ENCODE data around the gene PTPRT.

The PTPRT gene

GRCh38 chr20:42649748-42650147 lies 540.0 kb downstream of the PTPRT start:
- ChIA-PET POLR2A (no interaction called here), CTCF (no interaction called here)
- TF ChIP-seq FOXK2 (IDR thresholded peaks at IDR 0.05) (no peak), BHLHE40 (IDR thresholded peaks at IDR 0.05; ENCODE audit: borderline replicate concordance) (no peak), L3MBTL2 (conservative IDR thresholded peaks at IDR 0.05) (no peak), SP1 (IDR thresholded peaks at IDR 0.05) (no peak), ELF4 (IDR thresholded peaks at IDR 0.05) (no peak), NFRKB (IDR thresholded peaks at IDR 0.05) (no peak), SUZ12 (IDR thresholded peaks at IDR 0.05) (no peak), TARDBP (IDR thresholded peaks at IDR 0.05) (no peak), LEF1 (IDR thresholded peaks at IDR 0.05; ENCODE audit: borderline replicate concordance) (no peak), PKNOX1 (IDR thresholded peaks at IDR 0.05) (no peak), HDGF (IDR thresholded peaks at IDR 0.05; ENCODE audit: borderline replicate concordance) (no peak), FOXA1 (IDR thresholded peaks at IDR 0.05) (no peak), FOXM1 (IDR thresholded peaks at IDR 0.05; ENCODE audit: borderline replicate concordance) (no peak), ZNF384 (IDR thresholded peaks at IDR 0.05) (no peak), ARNT (IDR thresholded peaks at IDR 0.05) (no peak), CTBP1 (IDR thresholded peaks at IDR 0.05; ENCODE audit: borderline replicate concordance) (no peak)
- no peak for DNase-seq (ENCODE audit: extremely low spot score)

- TF ChIP-seq TARDBP (IDR thresholded peaks at IDR 0.05) = no peak
- no peak for TF ChIP-seq PKNOX1 (IDR thresholded peaks at IDR 0.05)
- no peak for TF ChIP-seq FOXK2 (IDR thresholded peaks at IDR 0.05)
- TF ChIP-seq HDGF (IDR thresholded peaks at IDR 0.05; ENCODE audit: borderline replicate concordance) = no peak
- no peak for TF ChIP-seq BHLHE40 (IDR thresholded peaks at IDR 0.05; ENCODE audit: borderline replicate concordance)
- no peak for TF ChIP-seq SP1 (IDR thresholded peaks at IDR 0.05)
- TF ChIP-seq ELF4 (IDR thresholded peaks at IDR 0.05) = no peak
- TF ChIP-seq NFRKB (IDR thresholded peaks at IDR 0.05) = no peak
- no peak for TF ChIP-seq LEF1 (IDR thresholded peaks at IDR 0.05; ENCODE audit: borderline replicate concordance)
- no peak for TF ChIP-seq FOXM1 (IDR thresholded peaks at IDR 0.05; ENCODE audit: borderline replicate concordance)
- TF ChIP-seq L3MBTL2 (conservative IDR thresholded peaks at IDR 0.05) = no peak
- no peak for TF ChIP-seq FOXA1 (IDR thresholded peaks at IDR 0.05)
- TF ChIP-seq SUZ12 (IDR thresholded peaks at IDR 0.05) = no peak
- TF ChIP-seq ZNF384 (IDR thresholded peaks at IDR 0.05) = no peak
- TF ChIP-seq CTBP1 (IDR thresholded peaks at IDR 0.05; ENCODE audit: borderline replicate concordance) = no peak
- TF ChIP-seq ARNT (IDR thresholded peaks at IDR 0.05) = no peak
- no peak for DNase-seq (ENCODE audit: extremely low spot score)
- CTCF ChIA-PET = no interaction called here
- POLR2A ChIA-PET = no interaction called here
These were observed 543.5 kb downstream of the PTPRT start for GRCh38 chr20:42646250-42646649.

GRCh38 chr20:42641886-42642285 lies 547.8 kb downstream of the PTPRT start:
- no peak for TF ChIP-seq BHLHE40 (IDR thresholded peaks at IDR 0.05; ENCODE audit: borderline replicate concordance)
- TF ChIP-seq LEF1 (IDR thresholded peaks at IDR 0.05; ENCODE audit: borderline replicate concordance) = no peak
- no peak for TF ChIP-seq SUZ12 (IDR thresholded peaks at IDR 0.05)
- TF ChIP-seq ZNF384 (IDR thresholded peaks at IDR 0.05) = no peak
- no peak for TF ChIP-seq PKNOX1 (IDR thresholded peaks at IDR 0.05)
- no peak for TF ChIP-seq CTBP1 (IDR thresholded peaks at IDR 0.05; ENCODE audit: borderline replicate concordance)
- no peak for TF ChIP-seq HDGF (IDR thresholded peaks at IDR 0.05; ENCODE audit: borderline replicate concordance)
- TF ChIP-seq ARNT (IDR thresholded peaks at IDR 0.05) = no peak
- no peak for TF ChIP-seq FOXA1 (IDR thresholded peaks at IDR 0.05)
- no peak for TF ChIP-seq NFRKB (IDR thresholded peaks at IDR 0.05)
- no peak for TF ChIP-seq FOXK2 (IDR thresholded peaks at IDR 0.05)
- no peak for TF ChIP-seq L3MBTL2 (conservative IDR thresholded peaks at IDR 0.05)
- no peak for TF ChIP-seq ELF4 (IDR thresholded peaks at IDR 0.05)
- no peak for TF ChIP-seq SP1 (IDR thresholded peaks at IDR 0.05)
- TF ChIP-seq TARDBP (IDR thresholded peaks at IDR 0.05) = no peak
- no peak for TF ChIP-seq FOXM1 (IDR thresholded peaks at IDR 0.05; ENCODE audit: borderline replicate concordance)
- ChIA-PET CTCF (no interaction called here), POLR2A (no interaction called here)
- no peak for DNase-seq (ENCODE audit: extremely low spot score)

- DNase-seq (ENCODE audit: extremely low spot score) = no peak
- ChIA-PET POLR2A (no interaction called here), CTCF (interaction anchor here (0.5 kb wide), 1 partner anchor 785 kb away, joined by 3 read pairs; no protein-coding TSS in a partner anchor)
- TF ChIP-seq FOXM1 (IDR thresholded peaks at IDR 0.05; ENCODE audit: borderline replicate concordance) (no peak), L3MBTL2 (conservative IDR thresholded peaks at IDR 0.05) (no peak), NFRKB (IDR thresholded peaks at IDR 0.05) (no peak), ARNT (IDR thresholded peaks at IDR 0.05) (no peak), SUZ12 (IDR thresholded peaks at IDR 0.05) (no peak), ZNF384 (IDR thresholded peaks at IDR 0.05) (no peak), CTBP1 (IDR thresholded peaks at IDR 0.05; ENCODE audit: borderline replicate concordance) (no peak), FOXA1 (IDR thresholded peaks at IDR 0.05) (no peak), PKNOX1 (IDR thresholded peaks at IDR 0.05) (no peak), FOXK2 (IDR thresholded peaks at IDR 0.05) (no peak), TARDBP (IDR thresholded peaks at IDR 0.05) (no peak)
These were observed 550.6 kb downstream of the PTPRT start for GRCh38 chr20:42639140-42639539.

- ChIA-PET CTCF (interaction anchor here (0.7 kb wide), 1 partner anchor 365 kb away, joined by 4 read pairs; no protein-coding TSS in a partner anchor), POLR2A (no interaction called here)
- TF ChIP-seq LEF1 (IDR thresholded peaks at IDR 0.05; ENCODE audit: borderline replicate concordance) (no peak), ZNF384 (IDR thresholded peaks at IDR 0.05) (no peak), ARNT (IDR thresholded peaks at IDR 0.05) (no peak), ELF4 (IDR thresholded peaks at IDR 0.05) (no peak), TARDBP (IDR thresholded peaks at IDR 0.05) (no peak), BHLHE40 (IDR thresholded peaks at IDR 0.05; ENCODE audit: borderline replicate concordance) (no peak)
- no peak for DNase-seq (ENCODE audit: extremely low spot score)
These were observed 553.9 kb downstream of the PTPRT start for GRCh38 chr20:42635699-42636411.
